HepG2 (cell line): ENCODE data around the gene MARCHF6. TPM values are rescaled to one million over a fixed set of nuclear protein-coding genes. Genes with fewer than 3 reads are reported as not detected.

ENCODE experiments used
- CEBPG ChIP-seq: IDR thresholded peaks from 2 replicates; pipeline ENCODE4 v1.6.1; 2016
- CENPBD1 ChIP-seq: sonication (generic); formaldehyde crosslinking; IDR thresholded peaks from 2 replicates; pipeline ENCODE4 v1.8.0; 2022; ENCODE audit warnings: missing genetic modification reagents, low read depth, mild to moderate bottlenecking, borderline replicate concordance
- ELK4 ChIP-seq: sonication (generic); formaldehyde crosslinking; IDR thresholded peaks from 2 replicates; pipeline ENCODE4 v1.9.0; 2021; ENCODE audit warnings: missing genetic modification reagents, borderline replicate concordance
- ETV5 ChIP-seq: IDR thresholded peaks from 2 replicates; pipeline ENCODE4 v1.6.1; 2018; ENCODE audit warnings: missing biosample characterization, missing genetic modification reagents, inconsistent platforms, borderline replicate concordance
- FOXK2 ChIP-seq: fragments of 450-650 bp; IDR thresholded peaks from 2 replicates; pipeline ENCODE4 v1.6.1; 2016
- HCFC1 ChIP-seq: fragments of 150-350 bp; IDR thresholded peaks from 2 replicates; pipeline ENCODE4 v1.6.1; 2014; ENCODE audit warnings: low read depth, low read length
- HOXA3 ChIP-seq: sonication (generic); formaldehyde crosslinking; IDR thresholded peaks from 2 replicates; pipeline ENCODE4 v1.5.0; 2020; ENCODE audit warnings: missing genetic modification reagents
- KDM2A ChIP-seq: sonication (generic); formaldehyde crosslinking; IDR thresholded peaks from 2 replicates; pipeline ENCODE4 v1.4.0; 2020; ENCODE audit warnings: low read depth, missing genetic modification reagents, borderline replicate concordance
- MTF2 ChIP-seq: sonication (generic); formaldehyde crosslinking; IDR thresholded peaks from 2 replicates; pipeline ENCODE4 v1.5.0; 2020; ENCODE audit warnings: missing genetic modification reagents, borderline replicate concordance
- NFKBIZ ChIP-seq: IDR thresholded peaks from 2 replicates; pipeline ENCODE4 v1.6.1; 2018; ENCODE audit warnings: missing genetic modification reagents, missing compliant biosample characterization
- NFRKB ChIP-seq: fragments of 450-650 bp; IDR thresholded peaks from 2 replicates; pipeline ENCODE4 v1.6.1; 2017
- NPAS2 ChIP-seq: sonication (generic); formaldehyde crosslinking; IDR thresholded peaks from 2 replicates; pipeline ENCODE4 v1.8.0; 2022; ENCODE audit warnings: mild to moderate bottlenecking, missing genetic modification reagents, borderline replicate concordance
- NR2F2 ChIP-seq: IDR thresholded peaks from 2 replicates; pipeline ENCODE4 v1.6.1; 2012; ENCODE audit warnings: low read depth, inconsistent platforms, borderline replicate concordance
- RXRB ChIP-seq: IDR thresholded peaks from 2 replicates; pipeline ENCODE4 v1.6.1; 2016; ENCODE audit warnings: borderline replicate concordance, missing genetic modification reagents, missing compliant biosample characterization
- SETDB1 ChIP-seq: sonication (generic); formaldehyde crosslinking; IDR thresholded peaks from 2 replicates; pipeline ENCODE4 v1.5.1; 2020; ENCODE audit warnings: missing genetic modification reagents, mild to moderate bottlenecking, borderline replicate concordance
- TFE3 ChIP-seq: IDR thresholded peaks from 2 replicates; pipeline ENCODE4 v1.6.1; 2016
- TGIF2 ChIP-seq: IDR thresholded peaks from 2 replicates; pipeline ENCODE4 v1.6.1; 2016; ENCODE audit warnings: control low read depth, missing compliant biosample characterization
- ZBTB37 ChIP-seq: sonication (generic); formaldehyde crosslinking; IDR thresholded peaks from 2 replicates; pipeline ENCODE4 v1.4.0; 2020; ENCODE audit warnings: mild to moderate bottlenecking, missing genetic modification reagents
- ZNF205 ChIP-seq: IDR thresholded peaks from 2 replicates; pipeline ENCODE4 v1.6.1; 2018; ENCODE audit warnings: missing biosample characterization, missing genetic modification reagents
- ZNF350 ChIP-seq: sonication (generic); formaldehyde crosslinking; IDR thresholded peaks from 2 replicates; pipeline ENCODE4 v1.4.0; 2020; ENCODE audit warnings: mild to moderate bottlenecking, low read depth, missing genetic modification reagents, borderline replicate concordance
- ZNF362 ChIP-seq: sonication (generic); formaldehyde crosslinking; IDR thresholded peaks from 2 replicates; pipeline ENCODE4 v1.4.0; 2020; ENCODE audit warnings: missing genetic modification reagents, mild to moderate bottlenecking, borderline replicate concordance
- ZNF557 ChIP-seq: sonication (generic); formaldehyde crosslinking; IDR thresholded peaks from 2 replicates; pipeline ENCODE4 v1.4.0; 2020; ENCODE audit warnings: missing genetic modification reagents
- ZNF709 ChIP-seq: sonication (generic); formaldehyde crosslinking; IDR thresholded peaks from 2 replicates; pipeline ENCODE4 v1.5.0; 2020; ENCODE audit warnings: mild to moderate bottlenecking, missing genetic modification reagents
- ZSCAN30 ChIP-seq: sonication (generic); formaldehyde crosslinking; IDR thresholded peaks from 2 replicates; pipeline ENCODE4 v1.5.0; 2020; ENCODE audit warnings: mild to moderate bottlenecking, missing genetic modification reagents
- polyA plus RNA-seq, 8 experiments: library from polyadenylated mRNA; depleted of rRNA in 3 of 8; stranded (reverse) in 7 of 8; unstranded in 1 of 8; fragments of >200 nt; fragmentation: Illumina TruSeq in 4 of 8; extraction: Trizol in 4 of 8; gene quantifications; 2 replicates each; pipeline versions ENCODE4 v1.2.1 to v1.2.3, GENCODE V29; 2011 to 2016; ENCODE audit warnings: low read depth in 4 of 8, missing spikeins in 1 of 8, mixed read lengths in 1 of 8; ENCODE audit not compliant: insufficient read depth in 1 of 8
- total RNA-seq, 5 experiments: library from RNA; depleted of rRNA; stranded (reverse); fragments of >200 nt; fragmentation: Illumina TruSeq; extraction: Trizol; gene quantifications; 2 replicates each; pipeline ENCODE4 v1.2.3, GENCODE V29; 2016; ENCODE audit warnings: low read depth in 1 of 5

Gene MARCHF6
- total and polyA plus RNA-seq, 2 of the 13 experiments (the other 11 are each of a cell fraction or from before 2014, with no cell fraction given), result 48.6 to 107 TPM

- TF ChIP-seq TFE3 (CRISPR knock-in tag), result peak; percentile 81
- no peak for TF ChIP-seq NPAS2 (CRISPR knock-in tag)
- TF ChIP-seq FOXK2, result no peak
- TF ChIP-seq ZNF362, result no peak
- 0 out of 2 replicates have a peak, but pooled peaks have one; percentile 11 for TF ChIP-seq ZNF709 (CRISPR knock-in tag)
- no peak for TF ChIP-seq ZNF557 (CRISPR knock-in tag)
- no peak for TF ChIP-seq SETDB1 (CRISPR knock-in tag)
- TF ChIP-seq HCFC1, result no peak
- peak; percentile 95 for TF ChIP-seq CEBPG
- TF ChIP-seq TGIF2 (CRISPR knock-in tag), result 0 out of 2 replicates have a peak, but pooled peaks have one; percentile 69
- TF ChIP-seq RXRB (CRISPR knock-in tag), result peak; percentile 51; the same call in 1 of the 2 replicates
- TF ChIP-seq ELK4, result no peak
- TF ChIP-seq KDM2A (CRISPR knock-in tag), result peak; percentile 36; the same call in 1 of the 2 replicates
- peak; percentile 52; the same call in 1 of the 2 replicates for TF ChIP-seq HOXA3 (CRISPR knock-in tag)
- no peak for TF ChIP-seq ZSCAN30 (CRISPR knock-in tag)
- TF ChIP-seq NR2F2, result no peak
- TF ChIP-seq CENPBD1 (CRISPR knock-in tag), result no peak
- peak; percentile 19; the same call in 1 of the 2 replicates for TF ChIP-seq ETV5 (CRISPR knock-in tag)
- 0 out of 2 replicates have a peak, but pooled peaks have one; percentile 66 for TF ChIP-seq NFKBIZ
- TF ChIP-seq ZBTB37 (CRISPR knock-in tag), result no peak
- no peak for TF ChIP-seq ZNF350 (CRISPR knock-in tag)
- TF ChIP-seq NFRKB, result no peak
- no peak for TF ChIP-seq MTF2 (CRISPR knock-in tag)
- no peak for TF ChIP-seq ZNF205 (CRISPR knock-in tag)
Observed at GRCh38 chr5:10335711-10336470, 17.6 kb upstream of the MARCHF6 start (continued).
